GM21423 (cell line): Measurements from ENCODE around the gene ST6GALNAC5.

ENCODE experiments used
- ATAC-seq: cut with Tn5 transposase; IDR thresholded peaks from one replicate; pipeline ENCODE4 v1.9.1; 2021; ENCODE audit warnings: mild to moderate bottlenecking, moderate library complexity; ENCODE audit not compliant: unreplicated experiment

Gene ST6GALNAC5

GRCh38 chr1:77039739-77040138 is 172.5 kb downstream of the ST6GALNAC5 start:
- ATAC-seq, result no peak

- ATAC-seq, result no peak
Measured at GRCh38 chr1:77040826-77041225, 173.5 kb downstream of the ST6GALNAC5 start.

DNA sequence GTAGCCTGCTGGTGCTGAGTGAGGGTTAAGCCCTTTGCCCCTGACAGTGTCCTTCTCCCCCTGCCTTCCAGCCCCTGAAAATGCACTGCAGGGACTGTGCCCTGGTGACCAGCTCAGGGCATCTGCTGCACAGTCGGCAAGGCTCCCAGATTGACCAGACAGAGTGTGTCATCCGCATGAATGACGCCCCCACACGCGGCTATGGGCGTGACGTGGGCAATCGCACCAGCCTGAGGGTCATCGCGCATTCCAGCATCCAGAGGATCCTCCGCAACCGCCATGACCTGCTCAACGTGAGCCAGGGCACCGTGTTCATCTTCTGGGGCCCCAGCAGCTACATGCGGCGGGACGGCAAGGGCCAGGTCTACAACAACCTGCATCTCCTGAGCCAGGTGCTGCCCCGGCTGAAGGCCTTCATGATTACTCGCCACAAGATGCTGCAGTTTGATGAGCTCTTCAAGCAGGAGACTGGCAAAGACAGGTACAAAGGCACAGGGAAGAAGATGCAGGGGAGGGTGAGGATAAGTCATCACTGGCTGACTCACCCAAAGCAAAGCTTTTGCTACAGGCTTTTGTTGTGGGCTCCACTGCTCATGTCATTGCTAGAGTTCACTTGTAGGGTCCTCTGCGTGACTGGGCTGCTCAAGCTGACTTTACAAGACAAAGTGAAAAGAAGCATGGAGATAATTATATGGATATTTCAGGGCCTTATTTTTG is 177.0 kb downstream of the ST6GALNAC5 start:
- ATAC-seq, result no peak

DNA sequence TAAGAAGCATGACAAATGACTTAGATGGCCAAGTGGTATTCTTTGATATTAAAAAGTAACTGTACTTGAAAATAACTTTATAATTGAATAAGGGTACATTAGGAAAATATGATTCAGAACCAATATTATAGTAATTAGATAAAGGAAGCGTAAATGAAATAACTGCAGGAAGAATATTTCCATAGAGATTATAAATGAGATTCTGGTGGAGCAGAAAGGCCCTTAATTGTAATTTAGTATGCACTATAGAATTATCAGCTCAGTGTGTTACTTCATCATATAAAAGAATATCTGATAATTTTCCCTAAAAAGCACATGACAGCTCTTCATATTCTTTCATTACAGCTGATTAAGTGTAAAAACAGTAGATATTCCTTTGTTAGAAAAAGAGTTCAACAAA is 180.3 kb downstream of the ST6GALNAC5 start:
- ATAC-seq, result no peak

GRCh38 chr1:77047978-77048614 is 180.8 kb downstream of the ST6GALNAC5 start:
- no peak for ATAC-seq

GRCh38 chr1:77048615-77049005 is 181.3 kb downstream of the ST6GALNAC5 start:
- ATAC-seq, result no peak

GRCh38 chr1:77051425-77051824 is 184.1 kb downstream of the ST6GALNAC5 start:
- no peak for ATAC-seq

DNA sequence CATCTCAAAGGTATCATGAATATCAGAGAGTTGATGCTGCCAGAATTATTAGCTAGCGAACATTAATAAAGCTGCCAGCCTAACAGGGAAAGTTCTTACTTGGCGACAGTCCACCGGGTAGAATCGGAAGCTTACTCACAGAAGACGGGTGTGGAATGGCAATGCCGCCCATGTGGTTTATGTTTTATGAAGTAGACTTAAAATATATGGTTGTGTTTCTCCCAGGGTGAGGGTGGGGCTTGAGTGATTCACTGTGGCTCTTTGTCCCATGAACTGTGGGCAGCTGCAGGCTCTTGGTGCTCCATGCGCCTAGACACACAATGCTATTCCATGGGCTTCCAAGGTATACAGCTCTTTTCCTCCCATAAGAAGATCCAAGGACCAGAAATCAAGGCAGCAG is 189.2 kb downstream of the ST6GALNAC5 start:
- ATAC-seq, result no peak

GRCh38 chr1:77057994-77058585 is 190.8 kb downstream of the ST6GALNAC5 start:
- no peak for ATAC-seq

DNA sequence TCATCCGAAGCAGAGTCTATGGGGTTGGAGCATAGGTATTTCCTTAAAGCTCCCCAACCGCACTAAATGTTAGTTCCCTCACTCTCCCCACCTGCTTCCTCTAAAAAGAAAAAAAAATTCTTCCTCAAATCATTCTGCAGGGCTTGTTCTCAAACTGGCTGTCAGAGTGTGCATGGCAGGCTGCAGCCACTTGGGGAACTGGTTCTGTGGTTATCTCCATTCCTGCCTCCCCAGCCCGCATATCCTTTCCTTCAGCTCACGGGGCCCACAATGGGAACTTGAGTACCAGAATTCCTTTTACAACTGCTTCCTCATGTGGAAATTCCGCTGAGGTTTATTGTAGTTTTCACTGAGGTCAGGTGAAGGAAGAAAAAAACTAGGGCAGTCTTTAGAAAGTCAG is 192.7 kb downstream of the ST6GALNAC5 start:
- ATAC-seq, result no peak

DNA sequence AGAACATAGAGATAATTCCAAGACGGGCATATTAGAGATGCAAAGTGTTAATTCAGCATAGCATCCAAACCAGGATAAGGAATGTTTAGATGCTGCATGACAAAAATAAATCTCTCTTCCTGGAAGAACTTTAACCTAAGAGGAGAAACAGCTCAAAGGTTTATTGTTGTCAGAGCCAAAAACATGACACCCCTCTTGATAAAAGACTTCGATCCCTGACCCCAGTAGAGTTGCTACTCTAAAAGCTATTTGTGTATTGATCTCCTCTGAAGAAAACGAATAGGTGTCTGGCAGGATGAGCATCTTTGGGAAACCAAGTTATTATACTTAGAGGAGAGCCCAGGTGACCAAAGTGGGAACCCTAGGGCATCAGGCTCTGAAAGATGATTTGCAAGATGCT is 193.9 kb downstream of the ST6GALNAC5 start:
- ATAC-seq, result no peak

- no peak for ATAC-seq
Measured at GRCh38 chr1:77063118-77063517, 195.8 kb downstream of the ST6GALNAC5 start.

GRCh38 chr1:77064246-77064645 is 197.0 kb downstream of the ST6GALNAC5 start:
- ATAC-seq, result no peak

GRCh38 chr1:77065693-77066342 is 198.5 kb downstream of the ST6GALNAC5 start:
- ATAC-seq, result no peak

- ATAC-seq, result no peak
Measured at GRCh38 chr1:77068013-77068412, 200.7 kb downstream of the ST6GALNAC5 start.

DNA sequence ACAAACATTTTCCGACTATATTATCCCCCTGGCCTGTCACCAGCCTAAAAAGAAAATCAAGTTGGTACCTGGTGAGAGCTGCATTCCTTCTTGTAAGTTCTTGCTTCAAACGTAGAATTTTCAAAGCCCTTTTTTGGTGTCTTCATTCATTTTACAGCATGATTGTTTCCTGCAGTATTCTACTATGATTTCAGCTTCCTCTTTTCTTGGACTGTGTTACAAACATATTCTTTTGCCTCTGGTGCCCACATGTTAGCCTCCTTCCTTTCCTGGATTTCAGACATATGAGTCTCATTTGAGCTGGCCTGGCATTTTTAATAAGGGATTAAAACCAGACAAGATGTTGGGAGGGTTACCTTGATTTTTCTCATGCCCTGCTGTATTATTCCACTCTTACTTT is 209.5 kb downstream of the ST6GALNAC5 start:
- no peak for ATAC-seq

GRCh38 chr1:77081834-77082233 is 214.6 kb downstream of the ST6GALNAC5 start:
- ATAC-seq, result no peak

- ATAC-seq, result no peak
Measured at GRCh38 chr1:77084457-77084856, 217.2 kb downstream of the ST6GALNAC5 start.

- ATAC-seq, result no peak
Measured at GRCh38 chr1:77085109-77085508, 217.8 kb downstream of the ST6GALNAC5 start.

GRCh38 chr1:77089756-77090155 is 222.5 kb downstream of the ST6GALNAC5 start:
- ATAC-seq, result no peak

DNA sequence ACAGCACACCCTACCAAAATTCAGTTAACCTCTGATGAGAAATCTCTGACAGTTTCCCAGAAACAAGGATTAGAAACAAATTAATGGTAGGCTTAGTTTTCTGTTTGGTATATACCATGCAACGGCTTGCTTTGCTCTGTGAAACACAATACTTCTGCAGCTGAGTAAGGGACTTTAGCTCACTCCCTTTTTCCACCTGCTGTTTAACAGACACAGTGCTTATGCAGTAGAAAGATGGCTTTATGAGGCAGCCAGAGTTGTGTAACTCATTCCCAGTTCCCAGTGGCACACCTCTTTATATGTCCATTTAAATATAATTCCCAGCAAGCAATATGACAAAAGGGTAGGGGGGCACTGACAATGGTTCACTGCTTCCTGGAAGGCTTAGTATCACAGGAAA is 228.0 kb downstream of the ST6GALNAC5 start:
- ATAC-seq, result no peak
